OCI-LY7 (cell line): ENCODE results near the gene IHH.

ENCODE experiments used
- EZH2phosphoT487 ChIP-seq: fragments of 200-600 bp; sonication (generic); IDR thresholded peaks from 2 replicates; pipeline ENCODE4 v1.6.1; 2018; ENCODE audit warnings: low read depth, borderline replicate concordance, mild to moderate bottlenecking, mixed run types, antibody characterized with exemption, low read length, moderate library complexity, mixed read lengths
- TF ChIP-seq, protein P1 (sequence below): fragments of 200-600 bp; sonication (generic); conservative IDR thresholded peaks from 2 replicates; pipeline ENCODE4 v1.5.1; 2014; ENCODE audit warnings: mild to moderate bottlenecking, antibody characterized with exemption, low read length, moderate library complexity, mixed read lengths

DNA sequence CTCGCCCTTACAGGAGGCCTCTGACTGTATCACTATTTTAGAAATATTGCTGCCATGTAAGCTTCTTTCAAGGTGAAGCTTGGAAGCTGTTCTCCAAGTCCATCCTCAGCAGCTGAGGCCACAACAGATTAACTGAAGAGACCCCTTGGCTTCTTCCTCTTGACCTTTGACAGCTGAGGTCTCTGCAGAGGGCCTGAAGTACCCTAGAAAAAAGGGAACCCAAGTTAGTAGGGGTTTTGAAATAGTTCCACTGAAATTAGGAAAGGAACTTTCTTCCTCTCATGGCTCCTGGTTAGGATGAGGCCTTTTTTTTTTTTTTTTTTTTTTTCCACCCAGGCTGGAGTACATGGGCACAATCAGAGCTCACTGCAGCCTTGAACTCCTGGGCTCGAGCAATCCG, 15.5 kb upstream of the IHH start:
- TF ChIP-seq, protein P1, sequence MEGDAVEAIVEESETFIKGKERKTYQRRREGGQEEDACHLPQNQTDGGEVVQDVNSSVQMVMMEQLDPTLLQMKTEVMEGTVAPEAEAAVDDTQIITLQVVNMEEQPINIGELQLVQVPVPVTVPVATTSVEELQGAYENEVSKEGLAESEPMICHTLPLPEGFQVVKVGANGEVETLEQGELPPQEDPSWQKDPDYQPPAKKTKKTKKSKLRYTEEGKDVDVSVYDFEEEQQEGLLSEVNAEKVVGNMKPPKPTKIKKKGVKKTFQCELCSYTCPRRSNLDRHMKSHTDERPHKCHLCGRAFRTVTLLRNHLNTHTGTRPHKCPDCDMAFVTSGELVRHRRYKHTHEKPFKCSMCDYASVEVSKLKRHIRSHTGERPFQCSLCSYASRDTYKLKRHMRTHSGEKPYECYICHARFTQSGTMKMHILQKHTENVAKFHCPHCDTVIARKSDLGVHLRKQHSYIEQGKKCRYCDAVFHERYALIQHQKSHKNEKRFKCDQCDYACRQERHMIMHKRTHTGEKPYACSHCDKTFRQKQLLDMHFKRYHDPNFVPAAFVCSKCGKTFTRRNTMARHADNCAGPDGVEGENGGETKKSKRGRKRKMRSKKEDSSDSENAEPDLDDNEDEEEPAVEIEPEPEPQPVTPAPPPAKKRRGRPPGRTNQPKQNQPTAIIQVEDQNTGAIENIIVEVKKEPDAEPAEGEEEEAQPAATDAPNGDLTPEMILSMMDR, result no peak
- TF ChIP-seq EZH2phosphoT487, result no peak
